Right cardiac atrium (tissue), 5 donors: Measurements from ENCODE around the gene RUNX1. TPM values are rescaled to one million over a fixed set of nuclear protein-coding genes. Genes with fewer than 3 reads are reported as not detected.

Source experiments
- ATAC-seq, 2 donors: fragments of 200-7000 bp; cut with Tn5 transposase; one replicate each; pipeline versions ENCODE4 v1.8.0 to v1.9.1; 2020; ENCODE audit warnings: moderate library complexity in 2 of 2, mild to moderate bottlenecking in 1 of 2
- DNase-seq, 3 donors: peaks; one replicate each; pipeline ENCODE4 v3.0.0-alpha.2; 2020
- H3K27ac ChIP-seq: one replicate; pipeline ENCODE4 v1.5.1; 2013; ENCODE audit warnings: mild to moderate bottlenecking, low read length, control low read depth, moderate library complexity
- H3K27me3 ChIP-seq: one replicate; pipeline ENCODE4 v1.6.1; 2013; ENCODE audit not compliant: control insufficient read depth, insufficient read depth
- H3K4me1 ChIP-seq: one replicate; pipeline ENCODE4 v1.6.1; 2013; ENCODE audit warnings: low read length; ENCODE audit not compliant: control insufficient read depth, insufficient read depth
- H3K4me3 ChIP-seq: one replicate; pipeline ENCODE4 v1.5.1; 2013; ENCODE audit warnings: low read length, control low read depth
- H3K9me3 ChIP-seq: one replicate; pipeline ENCODE4 v1.6.1; 2013; ENCODE audit warnings: low read length; ENCODE audit not compliant: control insufficient read depth
- WGBS: extraction: QIAGEN DNeasy Blood & Tissue Kit; methylation state at CpG from one replicate; pipeline ENCODE4 v1.1.7; 2013; 5-methylcytosine and 5-hydroxymethylcytosine counted together
- intact Hi-C, 4 donors: fragments of 100-400 bp; cut with DNase I; formaldehyde crosslinking; loops; one replicate each; pipeline versions ENCODE4 v1.11.0 to v1.14.0; 2022 to 2023
- polyA plus RNA-seq: library from polyadenylated mRNA; stranded (reverse); fragments of 200-250 nt; gene quantifications from one replicate; pipeline ENCODE4 v1.2.3, GENCODE V29; 2013
- total RNA-seq, 4 donors: library from RNA; stranded (reverse); fragmentation: NEBNext Ultra II Directional; extraction: Animal tissue kit (Norgen Biotek cat#: 25700); gene quantifications; one replicate each; pipeline ENCODE4 v1.2.1, GENCODE V29; 2021
- donor health status: healthy with polysubstance abuse.
- donor health status: DM: no; HTN: yes; CAD: no.
- donor health status: DM: no; HTN: no; CAD: no.
- donor health status: DM: no; HTN: yes; CAD: no; lungs with severe emphysema.
- donor health status: DM: yes; HTN: yes; CAD: no.

RUNX1 gene
- total and polyA plus RNA-seq, 5 donors, result 0.81 to 17.6 (median 4.4) TPM

DNA sequence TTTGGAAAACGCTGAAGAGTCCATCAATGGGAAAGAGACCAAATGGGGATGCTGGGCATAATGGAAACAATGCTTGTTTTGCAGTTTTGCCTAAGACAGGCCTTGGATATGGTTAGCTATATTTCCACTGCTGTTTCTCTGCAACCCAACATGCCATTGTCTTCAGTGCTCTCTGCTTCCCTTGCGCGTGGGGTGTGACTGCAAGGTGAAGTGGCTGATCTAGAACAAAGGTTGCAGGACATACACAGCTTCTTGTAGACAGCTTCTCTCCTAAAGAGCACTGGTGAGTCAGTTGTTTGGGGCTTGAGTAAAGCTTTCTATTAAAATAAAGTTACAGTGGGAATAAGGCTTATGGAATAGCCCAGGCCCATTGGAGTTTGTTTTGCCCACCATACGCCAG is 33.0 kb downstream of the RUNX1 start:
- Histone ChIP-seq H3K9me3 (no peaks in the 10 kb centered on the region), H3K4me1 (no peaks in the 10 kb centered on the region), H3K27ac (no peak overlapping the region), H3K4me3 (no peak overlapping the region), H3K27me3 (no peaks in the 10 kb centered on the region)
- 92% methylated on average over 4 of the region's 4 CpGs for WGBS
- intact Hi-C loops, result no loop called here
- DNase-seq, result no peak
- ATAC-seq, result no peak

DNA sequence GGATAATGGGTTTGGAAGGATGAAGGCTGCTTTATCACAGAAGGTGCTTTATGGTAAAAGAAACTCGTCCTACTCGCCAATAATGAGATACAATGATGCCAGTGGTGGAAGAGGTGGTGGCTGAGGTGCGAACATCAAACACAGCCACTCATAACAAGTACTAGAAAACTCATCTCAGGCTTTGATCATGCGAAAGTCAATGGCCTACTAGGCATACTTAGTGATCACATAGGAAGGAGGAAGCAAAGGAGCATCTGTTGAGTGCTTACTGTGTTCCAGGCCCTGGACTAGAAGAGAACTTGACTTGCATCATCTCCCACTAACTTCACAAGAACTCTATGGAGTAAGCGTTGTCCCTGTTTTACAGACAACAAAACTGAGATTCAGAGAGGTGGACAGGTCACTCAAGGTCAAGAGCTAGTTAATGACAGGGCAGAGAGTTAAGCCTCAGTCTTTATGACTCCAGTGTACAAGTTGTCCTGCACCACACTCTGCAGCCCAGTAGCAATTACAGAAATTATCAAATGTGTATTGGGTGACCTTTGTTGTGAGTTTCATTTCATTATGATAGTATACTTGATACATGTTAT is 33.6 kb downstream of the RUNX1 start:
- 84% methylated on average over 5 of the region's 5 CpGs for WGBS

DNA sequence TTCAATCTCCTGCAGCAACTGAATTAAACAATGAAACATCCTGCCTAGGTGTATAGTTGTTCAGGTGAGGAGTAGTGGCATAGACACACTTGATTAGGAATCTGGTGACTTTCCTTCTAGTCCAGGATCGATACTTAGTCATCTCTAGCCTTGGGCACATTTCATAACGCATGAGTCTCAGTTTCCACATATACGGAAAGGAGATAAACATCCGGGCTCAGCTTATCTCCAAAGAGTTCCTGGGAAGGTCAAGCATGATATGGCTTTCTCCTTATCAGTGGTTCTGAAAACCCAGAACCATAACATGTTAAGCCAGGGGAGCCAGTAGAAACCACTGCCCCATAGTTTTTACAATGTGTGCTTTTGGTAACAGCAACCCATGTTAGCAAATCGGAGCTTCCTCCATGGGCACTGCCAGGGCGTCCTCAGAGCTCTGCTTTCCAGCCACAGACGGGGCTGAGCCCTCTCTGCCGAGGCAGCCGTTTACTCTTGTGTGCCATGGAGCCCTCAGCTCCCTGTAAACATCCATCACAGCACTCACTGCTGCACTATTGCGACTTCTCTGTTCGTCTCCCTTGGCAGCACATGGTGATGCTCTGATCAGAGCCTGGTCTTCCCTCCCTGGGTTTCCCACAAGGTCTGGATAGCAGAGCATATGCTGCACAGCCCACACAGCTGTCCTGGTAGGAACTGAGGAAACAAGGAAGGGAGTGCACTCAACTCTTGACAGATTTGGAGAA is 34.6 kb downstream of the RUNX1 start:
- Histone ChIP-seq H3K4me3 (no peak overlapping the region), H3K4me1 (no peaks in the 10 kb centered on the region), H3K27me3 (no peaks in the 10 kb centered on the region), H3K27ac (no peak overlapping the region), H3K9me3 (no peaks in the 10 kb centered on the region)
- intact Hi-C loops, result no loop called here
- no peak for DNase-seq
- ATAC-seq, result no peak
- 54% methylated on average over 11 of the region's 11 CpGs for WGBS

More for the DNA sequence above, 33.6 kb downstream of the RUNX1 start:
- no peak overlapping the region for H3K4me3 ChIP-seq
- ATAC-seq (no peak), DNase-seq (no peak)
- no peaks in the 10 kb centered on the region for H3K9me3 ChIP-seq
- intact Hi-C loops, result no loop called here
- no peaks in the 10 kb centered on the region for H3K4me1 ChIP-seq
- H3K27me3 ChIP-seq, result no peaks in the 10 kb centered on the region
- H3K27ac ChIP-seq, result no peak overlapping the region

DNA sequence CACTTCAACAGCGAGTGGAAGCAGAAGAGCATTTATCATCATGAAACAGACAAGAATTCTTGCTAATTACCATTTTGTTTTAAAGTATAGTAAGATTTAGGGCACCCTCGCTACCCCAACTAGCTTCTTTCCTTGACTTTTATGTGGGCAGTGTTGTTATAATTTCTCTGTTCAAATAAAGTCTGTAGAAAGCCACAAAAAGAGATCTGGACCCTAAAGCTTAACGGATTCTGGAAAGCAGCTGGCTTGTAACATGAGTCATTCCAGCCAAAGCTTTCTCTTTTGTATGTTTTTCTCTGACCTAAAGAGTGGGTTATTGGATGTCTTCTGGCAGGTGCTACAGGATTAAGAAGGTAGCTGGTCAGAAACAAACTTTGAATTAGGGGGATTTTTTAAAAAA is 37.4 kb downstream of the RUNX1 start:
- DNase-seq (no peak), ATAC-seq (no peak)
- H3K9me3 ChIP-seq, result no peaks in the 10 kb centered on the region
- no peak overlapping the region for H3K27ac ChIP-seq
- no peak overlapping the region for H3K4me3 ChIP-seq
- H3K4me1 ChIP-seq, result no peaks in the 10 kb centered on the region
- intact Hi-C loops, result no loop called here
- no peaks in the 10 kb centered on the region for H3K27me3 ChIP-seq
- 52% methylated on average over 3 of the region's 3 CpGs for WGBS

DNA sequence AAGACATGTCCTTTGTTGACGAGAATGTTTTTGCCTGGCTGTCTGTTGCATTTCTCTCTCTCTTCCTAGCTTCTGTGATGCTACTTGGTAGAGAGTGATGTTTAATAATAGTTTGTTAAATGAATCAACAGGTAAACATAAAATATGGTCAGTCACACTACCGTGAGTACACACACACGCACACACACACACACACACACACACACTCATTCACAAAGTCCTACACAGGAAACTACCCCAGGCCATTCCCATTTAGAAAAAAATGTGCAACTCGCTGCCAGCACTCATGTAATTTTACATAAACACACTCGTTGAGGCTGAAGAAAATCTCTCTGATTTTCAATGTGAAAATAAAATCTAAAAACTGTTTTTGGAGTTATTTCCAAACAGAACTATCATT is 38.7 kb downstream of the RUNX1 start:
- Histone ChIP-seq H3K27me3 (no peaks in the 10 kb centered on the region), H3K4me1 (no peaks in the 10 kb centered on the region), H3K4me3 (no peak overlapping the region), H3K9me3 (no peaks in the 10 kb centered on the region), H3K27ac (no peak overlapping the region)
- ATAC-seq (no peak), DNase-seq (no peak)
- intact Hi-C loops, result no loop called here
- 55% methylated on average over 5 of the region's 5 CpGs for WGBS

DNA sequence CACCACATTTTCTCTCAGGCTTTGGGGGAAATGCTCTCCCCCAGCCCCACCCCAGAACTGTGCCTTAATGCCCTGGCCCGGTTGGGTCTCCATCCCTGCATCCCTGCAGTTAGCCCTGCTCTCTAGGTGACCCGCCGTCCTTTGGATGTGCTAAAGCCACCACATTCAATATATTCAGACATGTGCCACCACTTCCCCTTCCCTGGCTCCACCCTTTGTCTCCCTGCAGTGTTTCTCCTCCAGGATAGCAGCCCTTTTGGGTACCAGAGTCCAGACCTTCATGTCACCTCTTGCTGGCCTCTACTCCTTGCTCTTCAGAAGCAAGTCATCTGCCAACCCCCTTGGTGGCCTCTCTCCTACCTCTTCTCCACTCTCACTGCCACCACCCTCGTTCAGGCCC is 41.8 kb downstream of the RUNX1 start:
- Histone ChIP-seq H3K9me3 (no peaks in the 10 kb centered on the region), H3K4me1 (no peaks in the 10 kb centered on the region), H3K27me3 (no peaks in the 10 kb centered on the region), H3K4me3 (no peak overlapping the region), H3K27ac (no peak overlapping the region)
- WGBS, result 81% methylated on average over 4 of the region's 4 CpGs
- no peak for DNase-seq
- intact Hi-C loops, result no loop called here
- ATAC-seq, result no peak

DNA sequence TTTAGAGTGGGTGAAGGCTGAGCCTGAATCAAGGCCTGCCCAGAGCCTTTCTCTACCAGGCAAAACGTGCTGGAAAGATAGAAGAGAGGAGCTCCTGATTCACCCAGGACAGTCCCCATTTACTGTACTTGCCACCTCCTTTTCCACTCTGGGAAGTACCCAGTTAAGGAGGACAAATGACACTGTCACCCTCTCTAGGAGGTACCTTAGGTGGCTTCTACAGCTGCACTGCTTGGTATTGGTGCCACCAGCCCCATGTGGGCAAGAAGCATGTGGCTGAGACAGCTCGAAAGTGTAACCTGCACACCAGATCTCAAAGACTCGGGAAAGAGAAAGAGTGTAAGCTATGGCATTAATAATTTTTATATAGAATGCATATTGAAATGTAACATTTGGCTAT is 42.3 kb downstream of the RUNX1 start:
- Histone ChIP-seq H3K4me1 (no peaks in the 10 kb centered on the region), H3K4me3 (no peak overlapping the region), H3K27ac (no peak overlapping the region), H3K27me3 (no peaks in the 10 kb centered on the region), H3K9me3 (no peaks in the 10 kb centered on the region)
- intact Hi-C loops, result no loop called here
- ATAC-seq, result no peak
- WGBS, result 85% methylated on average over 3 of the region's 3 CpGs
- DNase-seq, result no peak

DNA sequence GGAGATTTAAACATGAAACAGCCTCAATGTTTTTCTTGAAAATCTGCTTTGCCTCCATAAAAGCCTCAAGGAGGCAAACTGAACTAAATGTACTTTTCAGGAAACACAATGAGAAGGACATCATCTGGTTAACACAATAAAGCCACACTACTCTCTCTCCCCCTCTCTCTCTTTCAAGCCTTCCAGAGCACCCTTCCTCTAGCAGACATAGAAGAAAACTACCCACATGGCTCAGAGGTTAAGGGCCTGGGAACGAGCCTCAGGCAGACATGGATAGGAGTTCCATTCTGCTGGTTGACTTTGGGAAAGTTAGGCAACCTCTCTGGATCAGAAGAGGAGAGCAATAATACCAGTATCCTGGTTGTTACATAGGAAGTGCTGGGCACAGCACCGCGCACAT is 42.9 kb downstream of the RUNX1 start:
- Histone ChIP-seq H3K27me3 (no peaks in the 10 kb centered on the region), H3K4me3 (no peak overlapping the region), H3K4me1 (no peaks in the 10 kb centered on the region), H3K27ac (no peak overlapping the region), H3K9me3 (no peaks in the 10 kb centered on the region)
- DNase-seq (no peak), ATAC-seq (no peak)
- intact Hi-C loops, result no loop called here
- 91% methylated on average over 3 of the region's 3 CpGs for WGBS

DNA sequence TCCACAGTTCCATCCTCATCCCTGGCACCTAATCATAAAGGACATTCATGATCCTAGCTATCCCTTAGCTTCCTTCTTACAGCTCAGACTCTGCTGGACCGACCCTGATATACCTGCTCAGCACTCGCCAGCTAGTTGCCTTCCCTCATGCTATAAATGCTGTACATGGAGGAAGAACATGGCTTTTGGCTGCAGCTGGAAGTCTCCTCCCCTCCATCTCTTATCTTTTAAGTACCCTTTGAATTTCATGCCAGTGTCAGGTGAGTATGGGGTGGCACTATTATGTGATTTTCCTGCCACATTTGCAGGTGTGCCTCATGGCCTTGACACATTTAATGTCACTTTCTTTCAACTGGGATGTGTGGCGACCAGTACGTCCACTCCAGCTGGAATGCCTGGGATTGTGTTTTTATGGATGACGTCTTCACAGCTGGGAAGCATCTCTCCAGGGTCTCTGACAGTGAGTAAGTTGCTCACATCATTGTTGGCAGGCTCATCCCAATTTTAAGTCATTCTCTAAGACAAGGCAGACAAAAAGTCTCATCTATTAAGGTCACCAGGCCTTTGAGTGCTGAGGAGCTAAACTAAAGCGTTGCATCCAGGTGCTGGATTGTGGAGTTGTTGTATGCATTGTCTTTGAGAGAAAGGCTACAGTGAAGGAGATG is 43.4 kb downstream of the RUNX1 start:
- H3K9me3 ChIP-seq, result no peaks in the 10 kb centered on the region
- 73% methylated on average over 6 of the region's 6 CpGs for WGBS
- no peak overlapping the region for H3K4me3 ChIP-seq
- DNase-seq (no peak), ATAC-seq (no peak)
- H3K27ac ChIP-seq, result no peak overlapping the region
- no peaks in the 10 kb centered on the region for H3K4me1 ChIP-seq
- intact Hi-C loops, result no loop called here
- no peaks in the 10 kb centered on the region for H3K27me3 ChIP-seq

DNA sequence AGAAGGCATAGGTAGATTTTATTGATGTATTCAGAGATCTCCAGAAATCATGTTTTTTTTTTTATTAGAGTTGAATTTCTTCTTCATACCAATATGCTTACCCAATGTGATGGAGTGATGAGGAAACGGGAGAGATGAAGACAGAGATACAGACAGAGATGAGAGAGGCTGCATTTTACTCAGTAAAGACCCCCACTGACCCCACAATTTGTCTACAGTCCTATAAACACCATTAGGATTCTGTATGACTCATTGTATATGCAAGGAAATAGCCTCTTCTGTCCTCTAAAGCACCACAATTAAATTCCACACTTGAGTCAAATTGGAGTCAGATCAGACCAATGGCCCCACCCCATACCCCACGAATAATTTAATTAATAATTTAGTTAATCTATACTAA is 44.0 kb downstream of the RUNX1 start:
- Histone ChIP-seq H3K9me3 (no peaks in the 10 kb centered on the region), H3K4me3 (no peak overlapping the region), H3K4me1 (no peaks in the 10 kb centered on the region), H3K27ac (no peak overlapping the region), H3K27me3 (no peaks in the 10 kb centered on the region)
- DNase-seq, result no peak
- no peak for ATAC-seq
- WGBS, result 60% methylated on average over 2 of the region's 2 CpGs
- intact Hi-C loops, result no loop called here

DNA sequence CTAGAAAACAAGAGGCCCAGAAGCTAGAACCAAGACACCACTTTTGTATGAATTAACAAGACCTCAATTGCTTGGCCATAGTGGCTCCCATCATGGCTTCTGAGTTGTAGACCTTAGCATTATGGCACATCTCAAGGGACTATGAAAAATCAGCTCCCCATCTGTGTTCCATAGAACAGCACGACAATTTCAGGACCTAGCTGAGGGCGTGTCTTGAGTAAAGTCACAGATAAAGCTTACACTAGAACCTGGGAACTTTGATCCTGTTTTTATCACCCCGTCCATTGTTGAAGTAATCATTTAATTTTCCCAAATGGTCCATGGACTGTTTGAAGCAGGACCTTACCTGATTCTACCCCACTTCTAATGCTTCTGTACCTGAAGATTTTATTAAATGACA is 44.8 kb downstream of the RUNX1 start:
- DNase-seq (no peak), ATAC-seq (no peak)
- Histone ChIP-seq H3K27me3 (no peaks in the 10 kb centered on the region), H3K27ac (no peak overlapping the region), H3K9me3 (no peaks in the 10 kb centered on the region), H3K4me3 (no peak overlapping the region), H3K4me1 (peaks cover under 1% of the 10 kb centered on the region)
- WGBS, result 84% methylated on average over 3 of the region's 3 CpGs
- intact Hi-C loops, result no loop called here
